Retinal pigment epithelial cell (primary cell): ENCODE results near the gene LCA5.
"Not testable (repeated sequence)": the region's sequence is repeated elsewhere in the genome, so short reads cannot be mapped to it uniquely, and the experiment has no call there.

ENCODE experiments used
- DNase-seq: peaks from one replicate; pipeline ENCODE4 v3.0.0-alpha.2; 2010; ENCODE audit warnings: low read depth
- H3K4me3 ChIP-seq: 2 replicates; pipeline ENCODE4 v1.5.1; 2011; ENCODE audit warnings: mild to moderate bottlenecking, low read length, control low read depth, moderate library complexity
- TF ChIP-seq, protein P1 (sequence below): conservative IDR thresholded peaks from 2 replicates; pipeline ENCODE4 v1.5.1; 2011; ENCODE audit warnings: low read depth, low read length, control low read depth, inconsistent platforms

The LCA5 gene

DNA sequence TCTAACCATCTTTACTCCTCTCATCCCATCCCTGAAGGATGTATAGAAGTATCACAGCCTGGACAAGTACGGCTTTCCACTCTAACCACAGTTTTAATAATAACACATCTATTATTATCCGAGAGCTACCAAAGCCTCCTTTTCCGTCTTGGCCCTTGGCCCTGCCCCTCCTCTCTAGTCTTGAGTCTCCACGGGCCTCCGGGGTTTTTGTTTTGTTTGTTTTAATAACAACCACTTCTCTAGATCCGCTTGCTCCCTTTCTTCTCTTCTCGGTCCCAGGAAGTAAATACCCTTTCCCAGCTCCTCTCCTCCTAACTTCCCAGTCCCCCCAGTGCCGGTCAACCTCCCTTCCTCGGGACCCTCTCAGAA is 661 bp downstream of the LCA5 start:
- peak overlapping the region; percentile 74 for H3K4me3 ChIP-seq
- TF ChIP-seq, protein P1, sequence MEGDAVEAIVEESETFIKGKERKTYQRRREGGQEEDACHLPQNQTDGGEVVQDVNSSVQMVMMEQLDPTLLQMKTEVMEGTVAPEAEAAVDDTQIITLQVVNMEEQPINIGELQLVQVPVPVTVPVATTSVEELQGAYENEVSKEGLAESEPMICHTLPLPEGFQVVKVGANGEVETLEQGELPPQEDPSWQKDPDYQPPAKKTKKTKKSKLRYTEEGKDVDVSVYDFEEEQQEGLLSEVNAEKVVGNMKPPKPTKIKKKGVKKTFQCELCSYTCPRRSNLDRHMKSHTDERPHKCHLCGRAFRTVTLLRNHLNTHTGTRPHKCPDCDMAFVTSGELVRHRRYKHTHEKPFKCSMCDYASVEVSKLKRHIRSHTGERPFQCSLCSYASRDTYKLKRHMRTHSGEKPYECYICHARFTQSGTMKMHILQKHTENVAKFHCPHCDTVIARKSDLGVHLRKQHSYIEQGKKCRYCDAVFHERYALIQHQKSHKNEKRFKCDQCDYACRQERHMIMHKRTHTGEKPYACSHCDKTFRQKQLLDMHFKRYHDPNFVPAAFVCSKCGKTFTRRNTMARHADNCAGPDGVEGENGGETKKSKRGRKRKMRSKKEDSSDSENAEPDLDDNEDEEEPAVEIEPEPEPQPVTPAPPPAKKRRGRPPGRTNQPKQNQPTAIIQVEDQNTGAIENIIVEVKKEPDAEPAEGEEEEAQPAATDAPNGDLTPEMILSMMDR = no peak
- DNase-seq = no peak

DNA sequence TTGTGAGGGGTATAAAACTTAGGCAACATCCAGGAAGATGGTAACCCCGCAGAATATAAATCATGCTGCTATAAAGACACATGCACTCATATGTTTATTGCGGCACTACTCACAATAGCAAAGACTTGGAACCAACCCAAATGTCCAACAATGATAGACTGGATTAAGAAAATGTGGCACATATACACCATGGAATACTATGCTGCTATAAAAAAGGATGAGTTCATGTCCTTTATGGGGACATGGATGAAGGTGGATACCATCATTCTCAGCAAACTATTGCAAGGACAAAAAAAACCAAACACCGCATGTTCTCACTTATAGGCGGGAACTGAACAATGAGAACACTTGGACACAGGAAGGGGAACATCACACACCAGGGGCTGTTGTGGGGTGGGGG is 7.7 kb downstream of the LCA5 start:
- H3K4me3 ChIP-seq, DNase-seq: not testable (repeated sequence)

DNA sequence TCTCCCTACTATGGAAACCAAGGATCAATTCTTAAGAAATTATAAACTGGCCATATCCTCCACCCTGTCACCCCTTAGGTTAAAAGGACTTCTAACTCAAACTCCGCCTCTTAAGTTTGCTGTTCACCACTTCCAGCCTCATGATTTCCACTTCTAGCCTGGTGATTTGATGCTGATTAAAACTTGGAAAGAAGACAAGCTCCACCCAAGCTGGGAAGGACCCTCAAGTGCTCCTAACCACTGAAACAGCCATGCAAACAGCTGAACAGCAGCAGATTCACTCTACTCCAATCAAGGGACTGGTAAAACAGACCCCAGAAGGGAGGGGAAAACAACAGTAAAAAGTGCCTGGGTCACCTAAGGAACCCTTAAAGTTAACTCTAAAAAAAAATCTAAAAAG is 10.3 kb downstream of the LCA5 start:
- TF ChIP-seq, protein P1 = no peak
- DNase-seq = no peak
- H3K4me3 ChIP-seq = no peak overlapping the region

- DNase-seq = peak; percentile 71
- TF ChIP-seq, protein P1 = no peak
- H3K4me3 ChIP-seq = peak overlapping the region; percentile 10
These were observed 11.7 kb downstream of the LCA5 start for GRCh38 chr6:79525272-79526100.

DNA sequence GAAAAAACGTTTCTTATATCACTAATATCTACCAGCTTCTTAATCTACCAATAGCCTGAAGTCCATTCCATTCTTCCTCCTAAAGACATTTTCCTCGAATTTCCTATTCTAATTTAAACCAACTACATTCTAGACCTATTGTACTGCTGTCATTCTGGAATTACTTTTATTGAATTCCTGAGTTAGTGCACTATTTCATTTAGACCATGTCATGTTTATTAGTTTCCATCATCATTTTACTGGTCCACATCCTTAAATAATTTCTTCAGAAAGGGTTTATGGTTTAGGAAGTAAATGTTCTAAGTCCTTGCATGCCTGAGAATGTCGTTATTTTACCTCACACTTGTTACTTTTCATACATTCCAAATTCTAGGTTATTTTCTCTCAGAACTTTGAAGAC is 13.2 kb downstream of the LCA5 start:
- H3K4me3 ChIP-seq = no peak overlapping the region
- DNase-seq = no peak
- TF ChIP-seq, protein P1 = no peak

- no peak overlapping the region for H3K4me3 ChIP-seq
- TF ChIP-seq, protein P1 = no peak
- no peak for DNase-seq
These were observed 14.6 kb downstream of the LCA5 start for GRCh38 chr6:79522609-79523008.

DNA sequence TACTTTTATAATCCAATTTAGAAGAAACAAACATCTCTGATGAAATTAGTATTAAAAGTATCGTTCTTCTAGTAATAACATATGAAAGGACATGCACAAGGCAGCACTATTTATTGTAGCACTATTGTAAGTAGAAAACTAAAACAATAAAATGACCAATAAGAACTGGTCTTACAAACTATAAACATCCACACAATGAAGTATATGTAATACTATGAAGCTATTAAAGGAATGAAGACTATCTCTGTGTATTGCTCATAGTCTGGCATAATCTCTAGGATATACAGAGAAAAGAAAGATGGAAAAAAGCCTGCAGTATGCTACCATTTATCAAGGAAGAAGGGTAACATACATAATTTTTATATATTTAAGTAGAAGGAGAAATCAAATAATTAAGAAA is 16.7 kb downstream of the LCA5 start:
- no peak for DNase-seq
- no peak overlapping the region for H3K4me3 ChIP-seq
- TF ChIP-seq, protein P1 = no peak
